ENCODE measurements around the gene IL24. TPM values are rescaled to one million over a fixed set of nuclear protein-coding genes. Genes with fewer than 3 reads are reported as not detected.

Gene IL24
- total RNA-seq, 3 donors from 2014 or later (not counting 1 experiment from before 2014, with no cell fraction given), result not detected

- Mint-ChIP-seq H3K4me1 (peaks cover 61 to 65% of the 10 kb centered on the region in 2 donors), H3K36me3 (peaks cover 30% of the 10 kb centered on the region), H3K4me3 (peak overlapping the region; percentile 62), H3K27ac (peak overlapping the region; percentile 61 to 74), H3K27me3 (ENCODE audit: low read depth in 2 of 2) (no peaks in the 10 kb centered on the region), H3K9me3 (no peaks in the 10 kb centered on the region)
- no peaks in the 10 kb centered on the region for H3K27me3 ChIP-seq (ENCODE audit: control insufficient read depth, insufficient read depth, low read length)
- no peak overlapping the region for H3K27ac ChIP-seq (ENCODE audit: low read length)
- ATAC-seq (no peak), DNase-seq (no peak)
- TF ChIP-seq CTCF (IDR thresholded peaks at IDR 0.05), result no peak
- WGBS (ENCODE audit: insufficient coverage), result 96% methylated on average over 23 of the region's 23 CpGs
- H3K4me1 ChIP-seq (ENCODE audit: control insufficient read depth, insufficient read depth, low read length), result peaks cover 37% of the 10 kb centered on the region
- H3K4me3 ChIP-seq (ENCODE audit: low read length), result no peak overlapping the region
- no peaks in the 10 kb centered on the region for H3K9me3 ChIP-seq (ENCODE audit: control insufficient read depth, insufficient read depth, low read length)
- H3K36me3 ChIP-seq (ENCODE audit: control insufficient read depth, insufficient read depth, low read length), result peaks cover 90% of the 10 kb centered on the region
- intact Hi-C loops (cut with micrococcal nuclease), result no loop called here
These were observed 10.2 kb downstream of the IL24 start for GRCh38 chr1:206907304-206907991.

GRCh38 chr1:206908038-206908437, 10.8 kb downstream of the IL24 start:
- Mint-ChIP-seq H3K4me1 (peaks cover 67 to 71% of the 10 kb centered on the region in 2 donors), H3K36me3 (peaks cover 36% of the 10 kb centered on the region), H3K9me3 (no peaks in the 10 kb centered on the region), H3K27me3 (ENCODE audit: low read depth in 2 of 2) (no peaks in the 10 kb centered on the region), H3K27ac (peak overlapping the region; percentile 60 to 61), H3K4me3 (peak overlapping the region; percentile 62)
- DNase-seq (no peak), ATAC-seq (no peak)
- peaks cover 90% of the 10 kb centered on the region for H3K36me3 ChIP-seq (ENCODE audit: control insufficient read depth, insufficient read depth, low read length)
- H3K27me3 ChIP-seq (ENCODE audit: control insufficient read depth, insufficient read depth, low read length), result no peaks in the 10 kb centered on the region
- no peaks in the 10 kb centered on the region for H3K9me3 ChIP-seq (ENCODE audit: control insufficient read depth, insufficient read depth, low read length)
- no peak overlapping the region for H3K27ac ChIP-seq (ENCODE audit: low read length)
- H3K4me3 ChIP-seq (ENCODE audit: low read length), result no peak overlapping the region
- TF ChIP-seq CTCF (IDR thresholded peaks at IDR 0.05), result no peak
- intact Hi-C loops (cut with micrococcal nuclease), result no loop called here
- H3K4me1 ChIP-seq (ENCODE audit: control insufficient read depth, insufficient read depth, low read length), result peaks cover 43% of the 10 kb centered on the region
- WGBS (ENCODE audit: insufficient coverage), result 95% methylated on average over 10 of the region's 10 CpGs

- DNase-seq (peak in 1 of 2 donors; percentile 69), ATAC-seq (peak in 2 of 3 donors; percentile 36 to 46)
- Histone ChIP-seq H3K4me1 (ENCODE audit: control insufficient read depth, insufficient read depth, low read length) (peaks cover 49% of the 10 kb centered on the region), H3K9me3 (ENCODE audit: control insufficient read depth, insufficient read depth, low read length) (no peaks in the 10 kb centered on the region), H3K27me3 (ENCODE audit: control insufficient read depth, insufficient read depth, low read length) (no peaks in the 10 kb centered on the region), H3K36me3 (ENCODE audit: control insufficient read depth, insufficient read depth, low read length) (peaks cover 88% of the 10 kb centered on the region), H3K27ac (ENCODE audit: low read length) (peak overlapping the region; percentile 16), H3K4me3 (ENCODE audit: low read length) (no peak overlapping the region)
- H3K4me3 Mint-ChIP-seq, result no peak overlapping the region
- intact Hi-C loops (cut with micrococcal nuclease), result no loop called here
- peaks cover 76% of the 10 kb centered on the region in 2 donors for H3K4me1 Mint-ChIP-seq
- peak overlapping the region in 1 of 2 donors; percentile 23 for H3K27ac Mint-ChIP-seq
- TF ChIP-seq CTCF (IDR thresholded peaks at IDR 0.05), result no peak
- peaks cover 28% of the 10 kb centered on the region for H3K36me3 Mint-ChIP-seq
- no peaks in the 10 kb centered on the region for H3K27me3 Mint-ChIP-seq (ENCODE audit: low read depth in 2 of 2)
- WGBS (ENCODE audit: insufficient coverage), result 18% methylated on average over 69 of the region's 69 CpGs
- H3K9me3 Mint-ChIP-seq, result no peaks in the 10 kb centered on the region
These were observed 12.1 kb downstream of the IL24 start for GRCh38 chr1:206909161-206909882.

Measured in natural killer cell (primary cell).